HCT116 (cell line): ENCODE results near the gene C10orf90. TPM values are rescaled to one million over a fixed set of nuclear protein-coding genes. Genes with fewer than 3 reads are reported as not detected.

Experiments
- ATAC-seq: fragments of 200-7000 bp; cut with Tn5 transposase; 2 replicates; pipeline ENCODE4 v1.9.1; 2020; ENCODE audit warnings: mild to moderate bottlenecking, moderate library complexity
- BruUV-seq: library from RNA; stranded (reverse); fragments of 400-500 nt; replicated peaks from 2 replicates; lab custom pipeline; 2021; lab: Mats Ljungman, UMichigan
- CTCF ChIA-PET: fragments of 300-600 bp; sonication (Branson Sonifier 250); formaldehyde crosslinking; loops from one replicate; lab custom pipeline; 2021; ENCODE audit warnings: antibody characterized with exemption; lab: Charles Lee
- POLR2A ChIA-PET: fragments of 300-600, 350-600 bp; sonication (Branson Sonifier 250); formaldehyde crosslinking; loops from one replicate; lab custom pipeline; 2021; ENCODE audit warnings: antibody characterized with exemption; lab: Charles Lee
- RAD21 ChIA-PET, 2 experiments: fragments of 300-600 bp; sonication (Branson Sonifier 250); formaldehyde crosslinking; loops; one replicate each; lab custom pipeline; 2023; ENCODE audit warnings: low total read pairs in 2 of 2; ENCODE audit not compliant: uncharacterized antibody in 2 of 2, unreplicated experiment in 2 of 2, low non-redundant PET in 1 of 2; lab: Charles Lee
- DNase-seq: peaks from one replicate; pipeline ENCODE4 v3.0.0-alpha.2; 2010; ENCODE audit warnings: low read depth, low spot score
- H2AFZ ChIP-seq: fragments of 200-600 bp; shearing (Covaris generic), sonication (generic); 2 replicates; pipeline ENCODE4 v1.6.1; 2017; ENCODE audit warnings: low read depth, mixed run types, mixed read lengths, antibody characterized with exemption, low read length; ENCODE audit not compliant: poor library complexity, severe bottlenecking
- H3K27ac ChIP-seq: 2 replicates; pipeline ENCODE4 v1.5.1; 2012; ENCODE audit warnings: low read depth, low read length
- H3K27me3 ChIP-seq: fragments of 200-600 bp; sonication (generic); 2 replicates; pipeline ENCODE4 v1.6.1; 2016; ENCODE audit warnings: mixed run types, low read length, mixed read lengths; ENCODE audit not compliant: insufficient read depth
- H3K36me3 ChIP-seq, 2 experiments: fragments of 200-500 bp in 1 of 2; fragments of 200-600 bp in 1 of 2; sonication (Bioruptor generic) in 1 of 2; sonication (generic) in 1 of 2; 2 replicates each; pipeline versions ENCODE4 v1.5.1 to v1.6.1; 2014 to 2016; ENCODE audit warnings: low read length in 2 of 2, inconsistent platforms in 1 of 2, mixed read lengths in 1 of 2, mixed run types in 1 of 2; ENCODE audit not compliant: insufficient read depth in 2 of 2, control insufficient read depth in 1 of 2
- H3K4me1 ChIP-seq, 2 experiments: fragments of 200-600 bp in 1 of 2; sonication (generic) in 1 of 2; 2 replicates each; pipeline versions ENCODE4 v1.5.1 to v1.6.1; 2012 to 2017; ENCODE audit warnings: low read length in 2 of 2, inconsistent platforms in 1 of 2, mild to moderate bottlenecking in 1 of 2, mixed read lengths in 1 of 2, mixed run types in 1 of 2, moderate library complexity in 1 of 2; ENCODE audit not compliant: insufficient read depth in 2 of 2, control insufficient read depth in 1 of 2
- H3K4me2 ChIP-seq: fragments of 200-600 bp; sonication (generic); 2 replicates; pipeline ENCODE4 v1.6.1; 2017; ENCODE audit warnings: mixed run types, low read length, mixed read lengths
- H3K4me3 ChIP-seq, 2 experiments: fragments of 200-600 bp in 1 of 2; sonication (generic) in 1 of 2; replicated peaks in 1 of 2; 2 replicates each; pipeline ENCODE4 v1.5.1; 2011 to 2016; ENCODE audit warnings: low read length in 2 of 2, control low read depth in 1 of 2, low read depth in 1 of 2, mild to moderate bottlenecking in 1 of 2, mixed read lengths in 1 of 2, mixed run types in 1 of 2
- H3K79me2 ChIP-seq: fragments of 200-600 bp; sonication (generic); 2 replicates; pipeline ENCODE4 v1.6.1; 2017; ENCODE audit warnings: mild to moderate bottlenecking, mixed run types, low read length, moderate library complexity, mixed read lengths; ENCODE audit not compliant: insufficient read depth
- H3K9ac ChIP-seq: fragments of 200-600 bp; sonication (generic); 2 replicates; pipeline ENCODE4 v1.6.1; 2016; ENCODE audit warnings: low read length, mixed read lengths
- H3K9me2 ChIP-seq: fragments of 200-600 bp; sonication (generic), shearing (Covaris generic); 2 replicates; pipeline ENCODE4 v1.6.1; 2017; ENCODE audit warnings: mixed run types, mild to moderate bottlenecking, moderate library complexity; ENCODE audit not compliant: insufficient read depth
- H3K9me3 ChIP-seq, 2 experiments: fragments of 200-500 bp in 1 of 2; fragments of 200-600 bp in 1 of 2; sonication (Bioruptor generic) in 1 of 2; sonication (generic) in 1 of 2; 2 replicates each; pipeline ENCODE4 v1.6.1; 2014 to 2017; ENCODE audit warnings: low read length in 2 of 2, mixed read lengths in 2 of 2, inconsistent platforms in 1 of 2, low read depth in 1 of 2, mild to moderate bottlenecking in 1 of 2, mixed run types in 1 of 2, moderate library complexity in 1 of 2; ENCODE audit not compliant: control insufficient read depth in 1 of 2, insufficient read depth in 1 of 2
- H4K20me1 ChIP-seq: fragments of 200-600 bp; sonication (generic), shearing (Covaris generic); 2 replicates; pipeline ENCODE4 v1.6.1; 2017; ENCODE audit warnings: mixed run types, mild to moderate bottlenecking, moderate library complexity; ENCODE audit not compliant: insufficient read depth
- CBX3 ChIP-seq: IDR thresholded peaks from 2 replicates; pipeline ENCODE4 v1.6.1; 2012; ENCODE audit warnings: low read depth
- CEBPB ChIP-seq: IDR thresholded peaks from 2 replicates; pipeline ENCODE4 v1.6.1; 2012; ENCODE audit warnings: low read depth
- EZH2 ChIP-seq: fragments of 200-600 bp; sonication (generic); IDR thresholded peaks from 2 replicates; pipeline ENCODE4 v1.6.1; 2017; ENCODE audit warnings: antibody characterized with exemption, mixed run types
- EZH2phosphoT487 ChIP-seq: fragments of 200-600 bp; IDR thresholded peaks from 2 replicates; pipeline ENCODE4 v1.6.1; 2018; ENCODE audit warnings: antibody characterized with exemption, borderline replicate concordance
- SRF ChIP-seq: IDR thresholded peaks from 2 replicates; pipeline ENCODE4 v1.6.1; 2012; ENCODE audit warnings: low read depth
- TCF7L2 ChIP-seq: IDR thresholded peaks from 2 replicates; pipeline ENCODE4 v1.7.0; 2011; ENCODE audit warnings: borderline replicate concordance, inconsistent platforms; ENCODE audit not compliant: insufficient read depth, insufficient read length; ENCODE audit errors: extremely low read depth
- YY1 ChIP-seq: IDR thresholded peaks from 2 replicates; pipeline ENCODE4 v1.6.1; 2011; ENCODE audit warnings: low read length, low read depth, moderate library complexity, mild to moderate bottlenecking; ENCODE audit not compliant: insufficient replicate concordance; ENCODE audit errors: extremely low read depth
- ZFX ChIP-seq: fragments of 450-650 bp; IDR thresholded peaks from 2 replicates; pipeline ENCODE4 v1.6.1; 2017
- ZNF274 ChIP-seq: fragments of 200-500 bp; sonication (Bioruptor generic); IDR thresholded peaks from 2 replicates; pipeline ENCODE4 v1.6.1; 2014; ENCODE audit warnings: mild to moderate bottlenecking, low read depth, low read length, inconsistent platforms
- intact Hi-C: fragments of 100-400 bp; cut with micrococcal nuclease; formaldehyde crosslinking; loops from 2 replicates; pipeline ENCODE4 v1.10.0; 2022
- total RNA-seq: library from RNA; stranded (reverse); gene quantifications from one replicate; pipeline ENCODE4 v1.2.1, GENCODE V29; 2021; ENCODE audit not compliant: unreplicated experiment
- TF ChIP-seq, protein P1 (sequence below): IDR thresholded peaks from 2 replicates; pipeline ENCODE4 v1.6.1; 2011; ENCODE audit warnings: mild to moderate bottlenecking, low read length, moderate library complexity; ENCODE audit not compliant: insufficient replicate concordance; ENCODE audit errors: extremely low read depth
- TF ChIP-seq, protein P2 (sequence below), 3 experiments: fragments of 200-600 bp in 1 of 3; sonication (generic) in 1 of 3; IDR thresholded peaks in 2 of 3; conservative IDR thresholded peaks in 1 of 3; 2 replicates each; pipeline ENCODE4 v1.5.1; 2012 to 2017; ENCODE audit warnings: low read depth in 2 of 3, low read length in 2 of 3, antibody characterized with exemption in 1 of 3, borderline replicate concordance in 1 of 3, control low read depth in 1 of 3, mild to moderate bottlenecking in 1 of 3, mixed read lengths in 1 of 3, mixed run types in 1 of 3, moderate library complexity in 1 of 3; ENCODE audit not compliant: insufficient read depth in 1 of 3

C10orf90 gene
- total RNA-seq, 1 experiment from 2014 or later = not detected

DNA sequence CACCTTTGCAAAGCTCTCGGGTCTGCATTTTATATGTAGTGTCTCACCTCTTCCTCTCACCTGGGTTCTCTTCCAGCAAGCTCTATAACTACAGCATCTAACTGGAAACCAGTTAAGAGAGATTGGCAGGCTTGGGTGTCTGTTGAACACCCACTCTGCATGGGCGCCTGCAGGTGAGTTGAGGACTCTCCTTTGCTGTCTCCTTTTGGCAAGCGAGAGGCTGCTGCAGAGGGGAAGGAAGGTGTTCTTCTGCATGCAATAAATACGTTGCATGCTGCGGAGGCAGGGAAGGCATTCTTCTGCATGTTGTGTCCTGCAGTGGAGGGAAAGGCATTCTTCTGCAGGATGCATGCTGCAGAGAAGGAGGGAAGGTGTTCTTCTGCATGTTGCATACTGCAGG, 200.8 kb downstream of the C10orf90 start:
- H3K27me3 ChIP-seq = peaks cover 58% of the 10 kb centered on the region
- no peaks in the 10 kb centered on the region for H4K20me1 ChIP-seq
- no peaks in the 10 kb centered on the region for H3K4me1 ChIP-seq
- no peaks in the 10 kb centered on the region for H3K9me2 ChIP-seq
- CTCF ChIA-PET = no interaction called here
- no peak overlapping the region for H3K27ac ChIP-seq
- H3K36me3 ChIP-seq = no peaks in the 10 kb centered on the region
- H3K4me3 ChIP-seq = no peak overlapping the region
- TF ChIP-seq EZH2phosphoT487 (no peak), TCF7L2 (no peak), ZFX (no peak), SRF (no peak), ZNF274 (no peak), CBX3 (no peak), EZH2 (no peak), CEBPB (no peak), YY1 (no peak)
- TF ChIP-seq, protein P1, sequence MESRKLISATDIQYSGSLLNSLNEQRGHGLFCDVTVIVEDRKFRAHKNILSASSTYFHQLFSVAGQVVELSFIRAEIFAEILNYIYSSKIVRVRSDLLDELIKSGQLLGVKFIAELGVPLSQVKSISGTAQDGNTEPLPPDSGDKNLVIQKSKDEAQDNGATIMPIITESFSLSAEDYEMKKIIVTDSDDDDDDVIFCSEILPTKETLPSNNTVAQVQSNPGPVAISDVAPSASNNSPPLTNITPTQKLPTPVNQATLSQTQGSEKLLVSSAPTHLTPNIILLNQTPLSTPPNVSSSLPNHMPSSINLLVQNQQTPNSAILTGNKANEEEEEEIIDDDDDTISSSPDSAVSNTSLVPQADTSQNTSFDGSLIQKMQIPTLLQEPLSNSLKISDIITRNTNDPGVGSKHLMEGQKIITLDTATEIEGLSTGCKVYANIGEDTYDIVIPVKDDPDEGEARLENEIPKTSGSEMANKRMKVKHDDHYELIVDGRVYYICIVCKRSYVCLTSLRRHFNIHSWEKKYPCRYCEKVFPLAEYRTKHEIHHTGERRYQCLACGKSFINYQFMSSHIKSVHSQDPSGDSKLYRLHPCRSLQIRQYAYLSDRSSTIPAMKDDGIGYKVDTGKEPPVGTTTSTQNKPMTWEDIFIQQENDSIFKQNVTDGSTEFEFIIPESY = no peak
- TF ChIP-seq, protein P2, sequence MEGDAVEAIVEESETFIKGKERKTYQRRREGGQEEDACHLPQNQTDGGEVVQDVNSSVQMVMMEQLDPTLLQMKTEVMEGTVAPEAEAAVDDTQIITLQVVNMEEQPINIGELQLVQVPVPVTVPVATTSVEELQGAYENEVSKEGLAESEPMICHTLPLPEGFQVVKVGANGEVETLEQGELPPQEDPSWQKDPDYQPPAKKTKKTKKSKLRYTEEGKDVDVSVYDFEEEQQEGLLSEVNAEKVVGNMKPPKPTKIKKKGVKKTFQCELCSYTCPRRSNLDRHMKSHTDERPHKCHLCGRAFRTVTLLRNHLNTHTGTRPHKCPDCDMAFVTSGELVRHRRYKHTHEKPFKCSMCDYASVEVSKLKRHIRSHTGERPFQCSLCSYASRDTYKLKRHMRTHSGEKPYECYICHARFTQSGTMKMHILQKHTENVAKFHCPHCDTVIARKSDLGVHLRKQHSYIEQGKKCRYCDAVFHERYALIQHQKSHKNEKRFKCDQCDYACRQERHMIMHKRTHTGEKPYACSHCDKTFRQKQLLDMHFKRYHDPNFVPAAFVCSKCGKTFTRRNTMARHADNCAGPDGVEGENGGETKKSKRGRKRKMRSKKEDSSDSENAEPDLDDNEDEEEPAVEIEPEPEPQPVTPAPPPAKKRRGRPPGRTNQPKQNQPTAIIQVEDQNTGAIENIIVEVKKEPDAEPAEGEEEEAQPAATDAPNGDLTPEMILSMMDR (IDR thresholded peaks at IDR 0.05 in 2 of 3, conservative IDR thresholded peaks at IDR 0.05 in 1 of 3; ENCODE audit: borderline replicate concordance in 1 of 3, insufficient read depth in 1 of 3, low read depth in 2 of 3, low read length in 2 of 3) = no peak
- TF ChIP-seq, all 23 proteins: peak for 0
- RAD21 ChIA-PET = no interaction called here
- no peak for DNase-seq
- no peak overlapping the region for H2AFZ ChIP-seq
- no peak overlapping the region for H3K9ac ChIP-seq
- no peaks in the 10 kb centered on the region for H3K79me2 ChIP-seq
- BruUV-seq = no TSS peak
- POLR2A ChIA-PET = no interaction called here
- intact Hi-C loops = no loop called here
- no peaks in the 10 kb centered on the region for H3K9me3 ChIP-seq
- ATAC-seq = no peak
- no peak overlapping the region for H3K4me2 ChIP-seq
